ENCODE results near the gene OPALIN.

Gene OPALIN

DNA sequence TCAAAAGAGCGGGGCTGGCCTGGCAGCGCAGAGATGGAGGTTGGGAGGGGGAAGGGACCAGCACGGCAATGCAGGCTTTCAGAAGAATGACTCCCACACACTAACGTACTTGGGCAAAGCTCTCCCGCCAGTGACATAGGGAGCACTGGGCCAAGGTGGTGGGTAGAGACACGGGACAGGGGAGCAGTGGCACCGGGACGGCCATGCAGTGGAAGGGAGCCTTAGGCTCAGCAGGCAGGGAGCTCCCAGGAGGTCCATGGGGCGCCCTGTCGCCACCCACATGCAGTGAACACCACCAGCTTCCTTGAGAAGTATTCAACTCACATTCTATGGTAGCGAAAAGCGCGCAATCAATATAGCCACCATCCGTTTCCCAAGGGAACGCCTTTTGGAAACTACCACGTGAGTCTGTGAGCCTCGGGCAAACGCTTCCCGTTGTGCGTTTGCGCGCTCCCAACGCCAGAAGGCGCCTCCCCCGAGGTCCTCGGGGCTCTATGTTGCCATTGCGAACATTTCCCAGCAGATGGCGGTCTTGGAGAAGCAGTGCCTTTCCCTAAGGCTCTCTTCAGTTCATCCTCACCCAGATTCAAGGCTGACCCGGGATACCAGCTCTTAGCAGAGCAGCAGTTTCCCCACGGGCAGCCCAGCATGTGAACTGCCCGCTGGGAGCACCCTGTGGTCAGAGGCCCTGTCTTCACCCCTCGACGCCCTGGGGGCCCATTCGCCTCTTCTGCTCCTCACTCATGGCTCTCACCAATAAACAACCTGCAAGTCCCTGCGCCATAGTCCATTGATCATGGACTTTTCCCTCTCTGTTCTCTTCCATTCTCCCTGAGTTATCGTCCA, 16.4 kb upstream of the OPALIN start:
- TF ChIP-seq, protein P1, sequence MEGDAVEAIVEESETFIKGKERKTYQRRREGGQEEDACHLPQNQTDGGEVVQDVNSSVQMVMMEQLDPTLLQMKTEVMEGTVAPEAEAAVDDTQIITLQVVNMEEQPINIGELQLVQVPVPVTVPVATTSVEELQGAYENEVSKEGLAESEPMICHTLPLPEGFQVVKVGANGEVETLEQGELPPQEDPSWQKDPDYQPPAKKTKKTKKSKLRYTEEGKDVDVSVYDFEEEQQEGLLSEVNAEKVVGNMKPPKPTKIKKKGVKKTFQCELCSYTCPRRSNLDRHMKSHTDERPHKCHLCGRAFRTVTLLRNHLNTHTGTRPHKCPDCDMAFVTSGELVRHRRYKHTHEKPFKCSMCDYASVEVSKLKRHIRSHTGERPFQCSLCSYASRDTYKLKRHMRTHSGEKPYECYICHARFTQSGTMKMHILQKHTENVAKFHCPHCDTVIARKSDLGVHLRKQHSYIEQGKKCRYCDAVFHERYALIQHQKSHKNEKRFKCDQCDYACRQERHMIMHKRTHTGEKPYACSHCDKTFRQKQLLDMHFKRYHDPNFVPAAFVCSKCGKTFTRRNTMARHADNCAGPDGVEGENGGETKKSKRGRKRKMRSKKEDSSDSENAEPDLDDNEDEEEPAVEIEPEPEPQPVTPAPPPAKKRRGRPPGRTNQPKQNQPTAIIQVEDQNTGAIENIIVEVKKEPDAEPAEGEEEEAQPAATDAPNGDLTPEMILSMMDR (IDR thresholded peaks at IDR 0.05; ENCODE audit: control insufficient read depth, extremely low read depth, insufficient read depth), result peak; percentile 98
- peak; percentile 72 for DNase-seq (ENCODE audit: low read depth)
- peak overlapping the region; percentile 46 for H3K4me3 ChIP-seq (ENCODE audit: low read depth, low read length)

DNA sequence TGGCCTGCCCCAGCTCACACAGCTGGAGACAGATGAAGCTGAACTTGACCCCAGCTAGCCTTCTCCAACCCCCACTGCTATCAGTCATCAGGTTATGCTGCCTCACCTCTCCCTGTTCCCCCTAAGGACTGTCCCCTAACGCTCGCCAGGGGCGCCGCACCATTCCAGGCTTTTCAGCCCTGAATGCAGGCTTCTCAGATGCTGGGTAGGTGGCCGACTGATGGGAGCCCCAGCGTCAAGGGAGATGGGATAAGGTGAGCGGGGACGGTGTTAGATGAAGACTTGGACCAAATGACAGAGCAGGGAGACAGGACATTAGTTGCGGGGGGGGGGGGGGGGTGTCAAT, 15.8 kb upstream of the OPALIN start:
- H3K4me3 ChIP-seq (ENCODE audit: low read depth, low read length), result peak overlapping the region; percentile 46; the same call in 1 of the 2 replicates
- no peak for DNase-seq (ENCODE audit: low read depth)
- TF ChIP-seq, protein P1 (IDR thresholded peaks at IDR 0.05; ENCODE audit: control insufficient read depth, extremely low read depth, insufficient read depth), result no peak

DNA sequence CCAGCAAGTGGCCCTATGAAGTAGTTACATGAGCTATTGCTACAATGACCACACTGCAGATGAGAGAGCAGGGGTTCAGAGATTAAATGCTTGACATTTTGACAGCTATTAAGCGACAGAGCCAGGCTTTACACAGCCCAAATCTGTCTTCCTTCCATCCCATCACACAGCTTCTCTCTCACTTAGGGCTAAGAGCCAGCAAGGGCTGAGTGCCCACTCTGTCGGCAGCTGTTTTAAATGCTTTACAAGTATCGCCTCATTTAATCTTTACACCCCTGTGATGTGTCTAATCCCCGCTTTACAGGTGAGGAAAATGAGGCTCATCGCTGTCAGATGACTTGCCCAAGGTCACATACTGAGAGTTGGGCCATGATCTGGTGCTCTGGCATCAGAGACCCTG, 15.2 kb upstream of the OPALIN start:
- no peak overlapping the region for H3K4me3 ChIP-seq (ENCODE audit: low read depth, low read length)
- TF ChIP-seq, protein P1 (IDR thresholded peaks at IDR 0.05; ENCODE audit: control insufficient read depth, extremely low read depth, insufficient read depth), result no peak
- DNase-seq (ENCODE audit: low read depth), result no peak

DNA sequence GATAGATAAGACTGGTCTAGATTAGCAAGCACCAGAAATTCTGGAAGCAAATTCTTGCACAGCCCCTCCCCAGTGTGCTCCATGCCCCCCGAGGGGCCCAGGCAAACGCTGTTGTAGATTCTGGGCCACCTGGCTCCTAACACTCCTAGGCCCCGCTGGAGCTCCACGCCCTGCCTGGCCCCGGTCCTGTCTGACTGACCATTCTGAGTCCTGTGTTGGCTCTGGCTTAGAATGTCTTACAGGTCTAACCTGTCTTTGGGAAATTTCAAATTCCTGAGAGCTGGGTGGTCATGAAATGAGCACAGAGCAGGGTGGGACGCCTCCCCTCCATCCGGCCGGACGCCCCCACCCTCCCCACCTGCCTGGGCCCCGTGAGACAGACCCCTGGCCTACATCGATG, 12.6 kb upstream of the OPALIN start:
- DNase-seq (ENCODE audit: low read depth), result no peak
- TF ChIP-seq, protein P1 (IDR thresholded peaks at IDR 0.05; ENCODE audit: control insufficient read depth, extremely low read depth, insufficient read depth), result no peak
- no peak overlapping the region for H3K4me3 ChIP-seq (ENCODE audit: low read depth, low read length)

DNA sequence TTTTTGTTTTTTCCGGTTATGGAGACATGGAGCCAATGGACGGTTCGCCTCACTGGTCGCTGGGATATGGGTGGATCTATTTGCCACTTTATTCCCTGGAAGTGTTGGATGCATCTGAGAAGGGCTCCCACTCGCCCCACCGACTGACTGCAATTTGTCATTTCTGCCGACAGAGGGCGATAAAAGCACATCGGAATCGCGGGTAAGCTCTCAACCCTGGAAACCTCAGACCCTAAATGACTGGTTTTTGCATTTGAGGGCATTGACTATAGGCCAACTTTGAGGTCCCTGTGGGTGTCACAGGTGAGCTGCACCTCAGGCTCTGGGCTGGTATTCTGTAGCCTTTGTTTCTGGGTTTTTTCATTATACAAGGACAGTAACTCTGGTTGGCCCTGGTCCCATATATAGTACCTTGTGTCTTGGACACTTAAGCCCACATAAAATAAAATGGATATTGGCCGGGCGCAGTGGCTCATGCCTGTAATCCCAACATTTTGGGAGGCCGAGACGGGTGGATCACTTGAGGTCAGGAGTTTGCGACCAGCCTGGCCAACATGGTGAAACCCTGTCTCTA, 11.9 kb upstream of the OPALIN start:
- no peak overlapping the region for H3K4me3 ChIP-seq (ENCODE audit: low read depth, low read length)
- DNase-seq (ENCODE audit: low read depth), result no peak
- TF ChIP-seq, protein P1 (IDR thresholded peaks at IDR 0.05; ENCODE audit: control insufficient read depth, extremely low read depth, insufficient read depth), result peak; percentile 88

DNA sequence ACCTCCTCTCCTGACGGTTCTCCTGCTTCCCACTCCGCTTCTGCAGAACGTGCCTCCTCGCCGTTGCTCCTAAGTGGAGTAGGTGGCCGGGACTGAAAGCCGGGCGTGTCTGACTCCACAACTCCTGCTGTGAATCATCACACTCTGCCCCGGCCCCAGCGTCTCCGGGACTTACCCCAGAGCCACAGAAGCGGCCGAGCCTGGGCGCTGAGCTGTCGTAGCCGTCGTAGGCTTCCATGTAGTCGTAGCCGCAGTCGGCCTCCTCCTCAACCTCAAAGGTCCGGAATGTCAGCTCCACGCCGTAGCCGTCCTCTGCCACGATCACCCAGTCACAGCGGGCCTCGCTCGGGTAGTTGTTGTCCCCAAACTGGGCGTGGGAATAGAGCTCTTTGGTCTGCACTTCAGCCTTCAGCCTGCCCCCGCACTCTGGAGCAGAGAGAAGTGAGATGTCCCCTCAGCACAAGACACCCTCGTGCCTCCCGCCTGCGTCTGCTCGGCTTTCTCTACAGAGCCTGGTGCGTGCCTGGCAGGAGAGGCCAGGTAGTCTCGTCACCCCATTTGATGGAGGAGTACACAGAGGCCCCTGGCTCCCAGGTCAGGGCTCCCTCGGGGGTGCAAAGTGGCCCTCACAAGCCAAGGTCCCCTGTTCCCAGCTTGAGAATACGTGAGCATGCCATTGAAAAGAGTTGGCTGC, 11.2 kb upstream of the OPALIN start:
- TF ChIP-seq, protein P1 (IDR thresholded peaks at IDR 0.05; ENCODE audit: control insufficient read depth, extremely low read depth, insufficient read depth), result no peak
- no peak overlapping the region for H3K4me3 ChIP-seq (ENCODE audit: low read depth, low read length)
- no peak for DNase-seq (ENCODE audit: low read depth)

Data from LNCaP clone FGC (cell line).